Measurements from ENCODE around the gene PUS7. TPM values are rescaled to one million over a fixed set of nuclear protein-coding genes. Genes with fewer than 3 reads are reported as not detected.

The PUS7 gene
- total and polyA plus RNA-seq, 2 of the 8 experiments (the other 6 are each of a cell fraction or from before 2014, with no cell fraction given): 18.9 to 65.2 TPM

DNA sequence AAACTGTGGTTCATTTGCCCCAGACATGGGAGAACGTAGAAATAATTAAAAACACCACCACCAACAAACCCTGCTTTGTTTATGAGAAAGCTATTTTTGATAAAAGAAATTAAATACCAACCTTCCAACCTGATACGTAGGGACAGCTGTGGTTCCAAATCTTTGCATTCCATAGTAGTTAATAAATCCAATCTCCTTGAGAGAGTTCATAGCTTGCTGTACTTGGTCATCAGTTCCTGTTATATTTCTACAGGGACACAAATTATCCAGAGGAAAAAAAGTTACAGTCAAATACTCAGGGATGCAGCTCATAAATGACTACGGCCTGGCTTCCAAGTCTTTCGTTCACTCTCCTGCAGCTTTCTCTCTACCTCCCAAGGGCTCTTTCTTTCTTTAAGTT lies 41.1 kb downstream of the PUS7 start:
- TF ChIP-seq RBBP5 (IDR thresholded peaks at IDR 0.05; ENCODE audit: borderline replicate concordance, low read depth, low read length) (no peak), SIN3A (conservative IDR thresholded peaks at IDR 0.05 in 1 of 2, IDR thresholded peaks at IDR 0.05 in 1 of 2; ENCODE audit: low read depth in 1 of 2, low read length in 2 of 2) (no peak), POLR2AphosphoS5 (IDR thresholded peaks at IDR 0.05; ENCODE audit: low read depth, low read length) (no peak), SP1 (IDR thresholded peaks at IDR 0.05; ENCODE audit: low read depth, low read length) (no peak), CHD1 (IDR thresholded peaks at IDR 0.05; ENCODE audit: low read depth, low read length) (no peak), SUZ12 (IDR thresholded peaks at IDR 0.05; ENCODE audit: low read length) (no peak), TAF1 (IDR thresholded peaks at IDR 0.05; ENCODE audit: low read depth, low read length) (no peak), CTBP2 (IDR thresholded peaks at IDR 0.05; ENCODE audit: borderline replicate concordance, insufficient read depth, insufficient read length, low read length) (no peak), SRF (IDR thresholded peaks at IDR 0.05; ENCODE audit: low read depth, low read length) (no peak), EGR1 (IDR thresholded peaks at IDR 0.05; ENCODE audit: borderline replicate concordance, low read depth, low read length) (no peak), POLR2A (IDR thresholded peaks at IDR 0.05; ENCODE audit: control extremely low read depth in 1 of 2, low read depth in 2 of 2, low read length in 2 of 2) (no peak), SP4 (IDR thresholded peaks at IDR 0.05; ENCODE audit: low read length) (no peak), TBP (IDR thresholded peaks at IDR 0.05; ENCODE audit: low read depth, low read length) (no peak)
- no peak overlapping the region for H4K8ac ChIP-seq (ENCODE audit: extremely low read depth, insufficient read depth, low read length)
- no peaks in the 10 kb centered on the region for H3K79me2 ChIP-seq (ENCODE audit: control insufficient read depth in 1 of 2, insufficient read depth in 2 of 2, low read length in 2 of 2)
- H4K91ac ChIP-seq (replicated peaks; ENCODE audit: insufficient read length, low read length): no peak overlapping the region
- no peak overlapping the region for H3K14ac ChIP-seq (ENCODE audit: insufficient read length)
- H2AK5ac ChIP-seq (ENCODE audit: low read depth, low read length): no peak overlapping the region
- no peaks in the 10 kb centered on the region for H3K4me1 ChIP-seq (replicated peaks in 1 of 4; ENCODE audit: control insufficient read depth in 3 of 4, insufficient read depth in 4 of 4, low read length in 3 of 4)
- H2BK12ac ChIP-seq (ENCODE audit: low read depth, low read length): no peak overlapping the region
- no peak overlapping the region for H4K5ac ChIP-seq (ENCODE audit: insufficient read length, low read depth, low read length)
- no peak for DNase-seq (ENCODE audit: low read depth in 1 of 2, low spot score in 2 of 2)
- no peak overlapping the region for H3K23ac ChIP-seq (ENCODE audit: insufficient read length)
- H3K79me1 ChIP-seq (ENCODE audit: low read depth, low read length): no peaks in the 10 kb centered on the region
- H2BK120ac ChIP-seq (replicated peaks; ENCODE audit: low read depth, low read length): no peak overlapping the region
- no peak overlapping the region for H2AFZ ChIP-seq (ENCODE audit: low read length)
- CTCF ChIA-PET (ENCODE audit: partially characterized antibody): interaction anchor here (0.6 to 1.1 kb wide), 3 partner anchors 51 to 180 kb away, joined by 3 read pairs; no protein-coding TSS in a partner anchor
- FAIRE-seq: no peak
- H3K27ac ChIP-seq (ENCODE audit: low read depth, low read length): no peak overlapping the region
- H3K36me3 ChIP-seq (ENCODE audit: control insufficient read depth in 2 of 4, insufficient read depth in 4 of 4, low read length in 3 of 4): peaks cover 6 to 52% (median 28%) of the 10 kb centered on the region in 4 experiments
- H3K27me3 ChIP-seq (replicated peaks in 1 of 4; ENCODE audit: control insufficient read depth in 3 of 4, extremely low read depth in 1 of 4, insufficient read depth in 3 of 4, low read length in 3 of 4): no peaks in the 10 kb centered on the region
- H4K20me1 ChIP-seq (replicated peaks in 1 of 2; ENCODE audit: control insufficient read depth in 1 of 2, insufficient read depth in 2 of 2, low read length in 2 of 2): peaks cover 0 to 3% of the 10 kb centered on the region in 2 experiments
- no peaks in the 10 kb centered on the region for H3K9me3 ChIP-seq (ENCODE audit: insufficient read depth in 2 of 2, low read depth in 1 of 2, low read length in 1 of 2)
- H3K4ac ChIP-seq (replicated peaks; ENCODE audit: insufficient read length, low read depth, low read length): no peak overlapping the region
- 95% methylated on average over 4 of the region's 4 CpGs; no CpG with 5 or more reads in 1 of the 2 experiments for WGBS, 2 experiments (ENCODE audit: extremely low coverage in 1 of 2, insufficient coverage in 1 of 2, insufficient read length in 1 of 2, insufficient replicate concordance in 2 of 2, low coverage in 1 of 2, low lambda C conversion rate in 2 of 2, missing lambda C conversion rate in 1 of 2)
- no peak overlapping the region for H3K56ac ChIP-seq (replicated peaks; ENCODE audit: insufficient read length, low read depth, low read length)
- H2BK5ac ChIP-seq (ENCODE audit: low read depth, low read length): no peak overlapping the region
- POLR2A ChIA-PET (ENCODE audit: partially characterized antibody): interaction anchor here (0.7 to 1.6 kb wide), 4 partner anchors 8 to 23 kb away, joined by 3 to 6 read pairs (median 4); no protein-coding TSS in a partner anchor
- H3K4me2 ChIP-seq (ENCODE audit: insufficient read depth in 1 of 2, low read depth in 2 of 2, low read length in 2 of 2): no peak overlapping the region
- H3K4me3 ChIP-seq (ENCODE audit: extremely low read depth in 1 of 4, insufficient read depth in 2 of 4, low read depth in 3 of 4, low read length in 4 of 4): no peak overlapping the region
- no peak overlapping the region for H2BK20ac ChIP-seq (ENCODE audit: low read length)
- no peak overlapping the region for H3K18ac ChIP-seq (ENCODE audit: extremely low read depth, low read length)
- H2BK15ac ChIP-seq (ENCODE audit: low read length): no peak overlapping the region
- H3K23me2 ChIP-seq (ENCODE audit: low read depth, low read length): no peaks in the 10 kb centered on the region
- H3K9ac ChIP-seq (replicated peaks in 1 of 4; ENCODE audit: extremely low read depth in 1 of 4, low read depth in 3 of 4, low read length in 3 of 4): no peak overlapping the region
